BJ (cell line): Measurements from ENCODE around the gene GRIFIN. TPM values are rescaled to one million over a fixed set of nuclear protein-coding genes. Genes with fewer than 3 reads are reported as not detected.
"Not testable (repeated sequence)": the region's sequence is repeated elsewhere in the genome, so short reads cannot be mapped to it uniquely, and the experiment has no call there.

Experiments used
- CTCF ChIA-PET: fragments of 350-600 bp; formaldehyde crosslinking; extraction: SDS; loops from one replicate; lab custom pipeline; 2021; ENCODE audit warnings: antibody characterized with exemption, inconsistent platforms; lab: Yijun Ruan, JAX
- POLR2A ChIA-PET: fragments of 300-600 bp; sonication (Branson Sonifier 250); formaldehyde crosslinking; extraction: SDS; loops from one replicate; lab custom pipeline; 2021; ENCODE audit warnings: antibody characterized with exemption; lab: Charles Lee
- DNase-seq: peaks from one replicate; pipeline ENCODE4 v3.0.0-alpha.2; 2011; ENCODE audit warnings: low read depth
- H3K27me3 ChIP-seq: 2 replicates; pipeline ENCODE4 v1.6.0; 2011; ENCODE audit warnings: low read length; ENCODE audit not compliant: control insufficient read depth, insufficient read depth
- H3K36me3 ChIP-seq: 2 replicates; pipeline ENCODE4 v1.5.1; 2011; ENCODE audit warnings: low read length; ENCODE audit not compliant: control insufficient read depth, insufficient read depth
- H3K4me3 ChIP-seq: 2 replicates; pipeline ENCODE4 v1.5.1; 2011; ENCODE audit warnings: low read depth, mild to moderate bottlenecking, control low read depth, low read length
- CTCF ChIP-seq: IDR thresholded peaks from 2 replicates; pipeline ENCODE4 v1.5.1; 2011; ENCODE audit warnings: low read depth, mild to moderate bottlenecking, control low read depth, inconsistent platforms, low read length, moderate library complexity; ENCODE audit not compliant: insufficient read depth
- polyA plus RNA-seq: library from polyadenylated mRNA; depleted of rRNA; stranded (reverse); fragments of >200 nt; gene quantifications from 2 replicates; pipeline ENCODE4 v1.2.3, GENCODE V29; 2011

GRIFIN gene
- polyA plus RNA-seq, 1 experiment = not detected

GRCh38 chr7:2473496-2474180 is 2.6 kb downstream of the GRIFIN start:
- no peak for DNase-seq
- ChIA-PET CTCF (interaction anchor here (5.8 kb wide), 1 partner anchor 22 kb away, joined by 82 read pairs; no protein-coding TSS in a partner anchor), POLR2A (no interaction called here)

GRCh38 chr7:2472739-2473138 is 3.5 kb downstream of the GRIFIN start:
- Histone ChIP-seq H3K27me3 (peaks cover 2% of the 10 kb centered on the region), H3K36me3 (no peaks in the 10 kb centered on the region), H3K4me3 (no peak overlapping the region)
- ChIA-PET CTCF (interaction anchor here (5.8 kb wide), 1 partner anchor 21 kb away, joined by 82 read pairs; no protein-coding TSS in a partner anchor), POLR2A (no interaction called here)
- no peak for TF ChIP-seq CTCF
- DNase-seq = no peak

More at GRCh38 chr7:2473496-2474180, 2.6 kb downstream of the GRIFIN start:
- H3K4me3 ChIP-seq = no peak overlapping the region
- no peaks in the 10 kb centered on the region for H3K36me3 ChIP-seq
- no peak for TF ChIP-seq CTCF
- peaks cover 2% of the 10 kb centered on the region for H3K27me3 ChIP-seq

DNA sequence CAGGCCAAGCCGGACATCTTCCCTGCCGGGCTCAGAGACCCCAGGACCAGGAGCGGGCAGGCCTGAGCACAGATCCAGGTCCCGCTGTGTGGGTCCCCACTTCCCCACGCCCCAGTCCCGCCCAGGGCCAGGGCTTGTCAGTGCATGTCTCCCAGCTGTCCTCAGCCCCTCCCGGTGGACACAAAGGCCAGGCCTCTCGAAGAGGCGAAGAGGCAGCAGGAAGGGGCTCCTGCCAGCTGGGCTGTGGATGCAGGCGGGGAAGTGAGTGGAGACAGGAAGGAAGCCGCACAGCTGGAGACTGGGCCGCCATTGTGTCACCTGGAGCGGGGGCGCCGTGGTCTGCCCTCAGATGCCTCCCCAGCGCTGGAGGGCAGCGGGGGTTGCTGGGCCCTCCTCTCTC is 4.8 kb downstream of the GRIFIN start:
- Histone ChIP-seq H3K36me3 (no peaks in the 10 kb centered on the region), H3K4me3 (no peak overlapping the region), H3K27me3 (peaks cover 2% of the 10 kb centered on the region)
- ChIA-PET CTCF (interaction anchor here (0.7 to 5.8 kb wide), 7 partner anchors 8 to 137 kb away, joined by 3 to 82 read pairs (median 16); no protein-coding TSS in a partner anchor), POLR2A (no interaction called here)
- no peak for TF ChIP-seq CTCF
- DNase-seq = no peak

DNA sequence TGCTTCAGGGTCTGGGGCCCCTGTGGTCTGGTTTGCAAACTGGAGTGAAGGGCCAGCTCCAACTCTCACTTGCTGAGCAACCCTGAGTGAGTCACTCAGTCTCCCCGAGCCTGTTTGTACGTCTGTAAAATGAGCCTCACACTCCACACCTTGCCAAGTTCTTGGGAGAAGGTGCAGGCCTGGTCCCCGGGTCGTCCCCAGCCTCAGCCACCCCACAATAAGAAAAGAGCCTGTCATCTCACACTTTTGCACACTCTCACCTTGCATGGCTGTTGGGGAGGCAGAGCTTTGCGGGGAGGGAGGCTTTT is 5.2 kb downstream of the GRIFIN start:
- DNase-seq = no peak
- Histone ChIP-seq H3K4me3 (no peak overlapping the region), H3K36me3 (no peaks in the 10 kb centered on the region), H3K27me3 (peaks cover 2% of the 10 kb centered on the region)
- no peak for TF ChIP-seq CTCF
- CTCF ChIA-PET = interaction anchor here (0.7 to 5.8 kb wide), 7 partner anchors 8 to 138 kb away, joined by 3 to 82 read pairs (median 16); no protein-coding TSS in a partner anchor
- POLR2A ChIA-PET = no interaction called here

DNA sequence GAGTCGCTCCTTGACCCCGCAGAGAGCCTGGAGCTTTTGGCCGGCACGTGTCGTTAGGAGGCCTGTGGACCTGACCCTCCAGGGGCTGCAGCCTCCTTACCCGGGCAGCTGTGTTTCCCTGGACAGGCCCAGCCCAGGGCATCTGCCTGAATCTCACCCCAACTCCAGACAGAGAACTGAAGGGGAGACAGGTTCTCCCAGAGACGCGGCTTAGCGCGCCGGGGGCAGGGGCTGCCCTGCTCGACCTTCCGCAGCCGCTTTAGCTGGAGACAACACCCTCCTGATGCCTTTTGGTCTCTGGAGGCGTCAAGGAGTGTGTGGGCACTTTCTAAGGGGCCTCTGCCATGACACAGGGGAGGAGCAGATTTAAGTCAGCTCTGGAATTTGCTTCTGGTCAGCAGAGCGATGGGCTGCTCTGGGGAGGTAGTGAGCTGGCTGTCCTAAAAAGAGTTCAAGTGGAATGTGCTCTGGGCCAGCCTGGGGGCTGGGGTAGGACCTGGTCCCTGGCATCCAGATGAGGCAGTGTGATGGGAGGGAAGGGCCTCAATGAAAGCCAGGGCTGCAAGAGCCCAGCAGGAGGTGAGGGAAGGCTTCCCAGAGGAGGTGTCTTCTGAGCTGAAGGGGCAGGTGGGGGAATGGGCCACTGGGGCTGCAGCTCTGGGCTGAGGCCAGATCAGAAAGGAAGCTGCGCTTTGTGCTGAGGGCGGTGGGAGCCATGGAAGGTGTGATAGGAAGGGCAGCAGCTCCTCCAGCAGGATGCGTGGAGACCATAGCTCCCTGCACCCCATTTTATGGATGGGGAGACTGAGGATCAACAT is 5.8 kb downstream of the GRIFIN start:
- peaks cover 2% of the 10 kb centered on the region for H3K27me3 ChIP-seq
- no peak overlapping the region for H3K4me3 ChIP-seq
- no peaks in the 10 kb centered on the region for H3K36me3 ChIP-seq
- no peak for DNase-seq
- ChIA-PET CTCF (interaction anchor here (0.7 to 5.8 kb wide), 7 partner anchors 8 to 138 kb away, joined by 3 to 82 read pairs (median 16); no protein-coding TSS in a partner anchor), POLR2A (no interaction called here)
- TF ChIP-seq CTCF = no peak

DNA sequence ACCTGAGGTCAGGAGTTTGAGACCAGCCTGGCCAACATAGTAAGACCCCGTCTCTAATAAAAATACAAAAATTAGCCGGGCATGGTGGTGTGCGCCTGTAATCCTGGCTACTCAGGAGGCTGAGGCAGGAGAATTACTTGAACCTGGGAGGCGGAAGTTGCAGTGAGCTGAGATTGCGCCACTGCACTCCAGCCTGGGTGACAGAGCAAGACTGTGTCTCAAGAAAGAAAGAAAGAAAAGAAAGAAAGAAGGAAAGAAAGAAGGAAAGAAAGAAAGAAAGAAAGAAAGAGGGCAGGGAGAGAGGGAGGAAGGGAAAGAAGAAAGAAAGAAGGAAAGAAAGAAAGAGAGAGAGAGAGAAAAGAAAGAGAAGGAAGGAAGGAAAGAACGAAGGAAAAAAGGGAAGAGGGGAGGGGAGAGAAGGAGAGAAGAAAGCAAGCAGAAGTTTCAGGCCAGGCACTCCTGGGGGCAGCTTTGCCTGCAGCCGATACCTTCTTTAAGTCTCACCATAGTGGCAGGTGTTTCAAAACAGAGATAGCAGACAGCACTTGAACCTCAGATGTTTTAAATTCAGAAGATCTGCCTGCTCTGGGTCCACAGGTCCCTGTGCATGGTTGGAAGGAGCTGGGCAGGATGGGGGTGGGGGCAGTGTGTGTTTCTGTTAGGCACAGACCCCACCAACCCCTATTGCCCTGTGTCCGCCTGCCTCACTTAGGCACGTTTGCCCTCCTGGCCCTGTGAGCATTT is 6.6 kb downstream of the GRIFIN start:
- H3K36me3 ChIP-seq, H3K4me3 ChIP-seq, H3K27me3 ChIP-seq, POLR2A ChIA-PET, DNase-seq: not testable (repeated sequence)
- CTCF ChIA-PET = interaction anchor here (0.7 to 5.8 kb wide), 19 partner anchors 10 to 153 kb away, joined by 3 to 82 read pairs (median 5); partner anchors contain the start of gene BRAT1
